ENCODE data around the gene PRDM16. TPM values are rescaled to one million over a fixed set of nuclear protein-coding genes. Genes with fewer than 3 reads are reported as not detected.

The PRDM16 gene
- total and polyA plus RNA-seq, 2 of the 4 experiments (the other 2 are of a cell fraction): 0.02 TPM; not detected in 1

GRCh38 chr1:3465935-3466321, 396.9 kb downstream of the PRDM16 start:
- Histone ChIP-seq H3K79me1 (ENCODE audit: low read depth in 1 of 2, low read length in 2 of 2) (no peaks in the 10 kb centered on the region), H4K8ac (ENCODE audit: low read depth in 2 of 2, low read length in 2 of 2) (no peak overlapping the region), H3K4me1 (ENCODE audit: control insufficient read depth, insufficient read depth, low read length) (peaks cover under 1% of the 10 kb centered on the region; the same call in 1 of the 2 replicates), H2BK20ac (ENCODE audit: low read depth, low read length) (no peak overlapping the region), H3K18ac (ENCODE audit: low read depth, low read length) (no peak overlapping the region), H3K27ac (ENCODE audit: insufficient read depth, low read length) (no peak overlapping the region), H2BK5ac (ENCODE audit: low read depth, low read length, poor library complexity, severe bottlenecking) (no peak overlapping the region), H3K9me3 (ENCODE audit: control insufficient read depth, insufficient read depth, low read length) (no peaks in the 10 kb centered on the region), H3K9me1 (ENCODE audit: insufficient read depth, low read length) (no peaks in the 10 kb centered on the region), H4K20me1 (ENCODE audit: insufficient read depth, low read length) (no peaks in the 10 kb centered on the region), H3K14ac (replicated peaks; ENCODE audit: low read depth, low read length) (no peak overlapping the region), H3K9ac (ENCODE audit: low read depth, low read length) (no peak overlapping the region), H2AFZ (replicated peaks; ENCODE audit: low read length, poor library complexity) (no peak overlapping the region), H4K91ac (ENCODE audit: insufficient read depth, low read depth, low read length) (no peak overlapping the region), H3K4me3 (ENCODE audit: insufficient read depth, low read depth, low read length) (no peak overlapping the region), H3K27me3 (ENCODE audit: control insufficient read depth, insufficient read depth, low read length) (peaks cover 8% of the 10 kb centered on the region), H3K36me3 (ENCODE audit: control insufficient read depth, insufficient read depth, low read length) (no peaks in the 10 kb centered on the region), H4K5ac (ENCODE audit: low read depth, low read length) (no peak overlapping the region), H3K23ac (ENCODE audit: low read depth, low read length) (no peak overlapping the region), H3K56ac (ENCODE audit: extremely low read depth, insufficient read depth, low read length) (no peak overlapping the region), H3K4ac (ENCODE audit: low read depth, low read length) (no peak overlapping the region), H2BK15ac (ENCODE audit: low read depth, low read length) (no peak overlapping the region), H2AK5ac (ENCODE audit: low read depth, low read length) (no peak overlapping the region), H3K4me2 (ENCODE audit: low read depth, low read length) (no peak overlapping the region), H2AK9ac (replicated peaks; ENCODE audit: low read depth, low read length, poor library complexity) (no peak overlapping the region), H2BK120ac (ENCODE audit: low read depth, low read length) (no peak overlapping the region)
- intact Hi-C loops (cut with micrococcal nuclease): no loop called here
- CTCF ChIA-PET: no interaction called here
- in situ Hi-C loops (cut with MboI; ENCODE audit: low sequenced_read_pairs): no loop called here
- no TSS peak for BruUV-seq (replicated peaks)
- dilution Hi-C loops (cut with HindIII; ENCODE audit: low sequenced_read_pairs, unreplicated experiment): no loop called here
- WGBS, 2 experiments (ENCODE audit: extremely low coverage in 2 of 2, insufficient read length in 1 of 2): 70% methylated on average over 8 of the region's 17 CpGs; no CpG with 5 or more reads in 1 of the 2 experiments
- DNase-seq: no peak
- TF ChIP-seq, protein P1, sequence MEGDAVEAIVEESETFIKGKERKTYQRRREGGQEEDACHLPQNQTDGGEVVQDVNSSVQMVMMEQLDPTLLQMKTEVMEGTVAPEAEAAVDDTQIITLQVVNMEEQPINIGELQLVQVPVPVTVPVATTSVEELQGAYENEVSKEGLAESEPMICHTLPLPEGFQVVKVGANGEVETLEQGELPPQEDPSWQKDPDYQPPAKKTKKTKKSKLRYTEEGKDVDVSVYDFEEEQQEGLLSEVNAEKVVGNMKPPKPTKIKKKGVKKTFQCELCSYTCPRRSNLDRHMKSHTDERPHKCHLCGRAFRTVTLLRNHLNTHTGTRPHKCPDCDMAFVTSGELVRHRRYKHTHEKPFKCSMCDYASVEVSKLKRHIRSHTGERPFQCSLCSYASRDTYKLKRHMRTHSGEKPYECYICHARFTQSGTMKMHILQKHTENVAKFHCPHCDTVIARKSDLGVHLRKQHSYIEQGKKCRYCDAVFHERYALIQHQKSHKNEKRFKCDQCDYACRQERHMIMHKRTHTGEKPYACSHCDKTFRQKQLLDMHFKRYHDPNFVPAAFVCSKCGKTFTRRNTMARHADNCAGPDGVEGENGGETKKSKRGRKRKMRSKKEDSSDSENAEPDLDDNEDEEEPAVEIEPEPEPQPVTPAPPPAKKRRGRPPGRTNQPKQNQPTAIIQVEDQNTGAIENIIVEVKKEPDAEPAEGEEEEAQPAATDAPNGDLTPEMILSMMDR (conservative IDR thresholded peaks at IDR 0.05; ENCODE audit: low read depth, low read length): no peak
- no peak for TF ChIP-seq MAFK (IDR thresholded peaks at IDR 0.05; ENCODE audit: low read depth, low read length)
- no peak for TF ChIP-seq USF2 (IDR thresholded peaks at IDR 0.05; ENCODE audit: low read depth, low read length)
- no peak for TF ChIP-seq CHD1 (IDR thresholded peaks at IDR 0.05; ENCODE audit: low read depth, low read length)
- TF ChIP-seq RCOR1 (IDR thresholded peaks at IDR 0.05; ENCODE audit: insufficient replicate concordance, low read length): no peak
- no peak for TF ChIP-seq MXI1 (IDR thresholded peaks at IDR 0.05; ENCODE audit: borderline replicate concordance, low read depth, low read length)
- TF ChIP-seq CEBPB (IDR thresholded peaks at IDR 0.05; ENCODE audit: low read depth, low read length): no peak
- TF ChIP-seq RAD21 (IDR thresholded peaks at IDR 0.05; ENCODE audit: low read length): no peak
- no peak for TF ChIP-seq FOS (IDR thresholded peaks at IDR 0.05; ENCODE audit: low read depth, low read length)
- TF ChIP-seq SMC3 (IDR thresholded peaks at IDR 0.05; ENCODE audit: low read depth, low read length): no peak
- no peak for TF ChIP-seq NFE2L2 (IDR thresholded peaks at IDR 0.05; ENCODE audit: low read depth, low read length)
- TF ChIP-seq, protein P2, sequence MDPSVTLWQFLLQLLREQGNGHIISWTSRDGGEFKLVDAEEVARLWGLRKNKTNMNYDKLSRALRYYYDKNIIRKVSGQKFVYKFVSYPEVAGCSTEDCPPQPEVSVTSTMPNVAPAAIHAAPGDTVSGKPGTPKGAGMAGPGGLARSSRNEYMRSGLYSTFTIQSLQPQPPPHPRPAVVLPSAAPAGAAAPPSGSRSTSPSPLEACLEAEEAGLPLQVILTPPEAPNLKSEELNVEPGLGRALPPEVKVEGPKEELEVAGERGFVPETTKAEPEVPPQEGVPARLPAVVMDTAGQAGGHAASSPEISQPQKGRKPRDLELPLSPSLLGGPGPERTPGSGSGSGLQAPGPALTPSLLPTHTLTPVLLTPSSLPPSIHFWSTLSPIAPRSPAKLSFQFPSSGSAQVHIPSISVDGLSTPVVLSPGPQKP (IDR thresholded peaks at IDR 0.05; ENCODE audit: borderline replicate concordance, low read depth, low read length): no peak
- TF ChIP-seq BHLHE40 (IDR thresholded peaks at IDR 0.05; ENCODE audit: low read depth, low read length): no peak
- no peak for TF ChIP-seq RFX5 (IDR thresholded peaks at IDR 0.05; ENCODE audit: low read depth, low read length)
- no peak for TF ChIP-seq MAZ (IDR thresholded peaks at IDR 0.05; ENCODE audit: borderline replicate concordance, low read depth, low read length)
- TF ChIP-seq POLR2A (IDR thresholded peaks at IDR 0.05; ENCODE audit: low read depth, low read length): no peak
- POLR2A ChIA-PET (ENCODE audit: unreplicated experiment): no interaction called here
- ATAC-seq (ENCODE audit: low read depth): no peak
